ENCODE results near the gene GNA12.
"Not testable (repeated sequence)": the region's sequence is repeated elsewhere in the genome, so short reads cannot be mapped to it uniquely, and the experiment has no call there.

Gene GNA12

GRCh38 chr7:2726316-2727018 is 117.6 kb downstream of the GNA12 start:
- Histone ChIP-seq H3K9ac (ENCODE audit: low read depth, low read length) (no peak overlapping the region), H3K27me3 (ENCODE audit: insufficient read depth, low read length, poor library complexity) (no peaks in the 10 kb centered on the region), H3K9me3 (ENCODE audit: insufficient read depth, low read length, severe bottlenecking) (no peaks in the 10 kb centered on the region), H3K27ac (ENCODE audit: low read length) (peak overlapping the region; percentile 40; the same call in 1 of the 2 replicates), H2AFZ (ENCODE audit: low read depth, low read length) (no peak overlapping the region), H3K4me1 (ENCODE audit: insufficient read depth, low read length) (peaks cover 12% of the 10 kb centered on the region), H3K4me3 (ENCODE audit: low read depth in 1 of 2, low read length in 2 of 2) (no peak overlapping the region), H3K4me2 (ENCODE audit: insufficient read depth, low read length) (no peak overlapping the region), H3K36me3 (ENCODE audit: insufficient read depth, low read length) (peaks cover 42% of the 10 kb centered on the region), H3K79me2 (ENCODE audit: insufficient read depth, low read length) (no peaks in the 10 kb centered on the region), H4K20me1 (ENCODE audit: insufficient read depth, low read length) (no peaks in the 10 kb centered on the region)
- TF ChIP-seq EZH2 (IDR thresholded peaks at IDR 0.05; ENCODE audit: borderline replicate concordance, low read depth, low read length, severe bottlenecking): no peak
- no peak for TF ChIP-seq CTCF (IDR thresholded peaks at IDR 0.05; ENCODE audit: borderline replicate concordance, extremely low read depth, low read length, poor library complexity, severe bottlenecking)
- DNase-seq: no peak
- ATAC-seq (ENCODE audit: insufficient read depth, low read depth): no peak

GRCh38 chr7:2725178-2726105 is 118.7 kb downstream of the GNA12 start:
- H3K79me2 ChIP-seq (ENCODE audit: insufficient read depth, low read length): no peaks in the 10 kb centered on the region
- DNase-seq (no peak), ATAC-seq (ENCODE audit: insufficient read depth, low read depth) (no peak)
- TF ChIP-seq CTCF (IDR thresholded peaks at IDR 0.05; ENCODE audit: borderline replicate concordance, extremely low read depth, low read length, poor library complexity, severe bottlenecking) (no peak), EZH2 (IDR thresholded peaks at IDR 0.05; ENCODE audit: borderline replicate concordance, low read depth, low read length, severe bottlenecking) (no peak)
- H3K9ac ChIP-seq (ENCODE audit: low read depth, low read length): no peak overlapping the region
- H3K9me3 ChIP-seq (ENCODE audit: insufficient read depth, low read length, severe bottlenecking): no peaks in the 10 kb centered on the region
- no peak overlapping the region for H3K4me2 ChIP-seq (ENCODE audit: insufficient read depth, low read length)
- no peaks in the 10 kb centered on the region for H3K27me3 ChIP-seq (ENCODE audit: insufficient read depth, low read length, poor library complexity)
- peaks cover 12% of the 10 kb centered on the region for H3K4me1 ChIP-seq (ENCODE audit: insufficient read depth, low read length)
- H2AFZ ChIP-seq (ENCODE audit: low read depth, low read length): no peak overlapping the region
- H3K27ac ChIP-seq (ENCODE audit: low read length): peak overlapping the region; percentile 31; the same call in 1 of the 2 replicates
- H3K4me3 ChIP-seq (ENCODE audit: low read depth in 1 of 2, low read length in 2 of 2): no peak overlapping the region
- H3K36me3 ChIP-seq (ENCODE audit: insufficient read depth, low read length): peaks cover 32% of the 10 kb centered on the region
- no peaks in the 10 kb centered on the region; the same call in 1 of the 2 replicates for H4K20me1 ChIP-seq (ENCODE audit: insufficient read depth, low read length)

- no peak overlapping the region for H3K4me3 ChIP-seq (ENCODE audit: low read depth in 1 of 2, low read length in 2 of 2)
- H3K4me1 ChIP-seq (ENCODE audit: insufficient read depth, low read length): peaks cover 12% of the 10 kb centered on the region
- H3K27me3 ChIP-seq (ENCODE audit: insufficient read depth, low read length, poor library complexity): no peaks in the 10 kb centered on the region
- H3K79me2 ChIP-seq (ENCODE audit: insufficient read depth, low read length): no peaks in the 10 kb centered on the region
- DNase-seq (no peak), ATAC-seq (ENCODE audit: insufficient read depth, low read depth) (no peak)
- no peak overlapping the region for H3K9ac ChIP-seq (ENCODE audit: low read depth, low read length)
- no peaks in the 10 kb centered on the region for H3K9me3 ChIP-seq (ENCODE audit: insufficient read depth, low read length, severe bottlenecking)
- peak overlapping the region; percentile 32; the same call in 1 of the 2 replicates for H3K27ac ChIP-seq (ENCODE audit: low read length)
- H3K4me2 ChIP-seq (ENCODE audit: insufficient read depth, low read length): no peak overlapping the region
- peaks cover 26% of the 10 kb centered on the region for H3K36me3 ChIP-seq (ENCODE audit: insufficient read depth, low read length)
- H2AFZ ChIP-seq (ENCODE audit: low read depth, low read length): no peak overlapping the region
- TF ChIP-seq EZH2 (IDR thresholded peaks at IDR 0.05; ENCODE audit: borderline replicate concordance, low read depth, low read length, severe bottlenecking): no peak
- no peaks in the 10 kb centered on the region; the same call in 1 of the 2 replicates for H4K20me1 ChIP-seq (ENCODE audit: insufficient read depth, low read length)
Measured at GRCh38 chr7:2724453-2725177, 119.5 kb downstream of the GNA12 start.

- not testable (repeated sequence) for H3K27ac ChIP-seq (ENCODE audit: low read length); DNase-seq; ATAC-seq (ENCODE audit: insufficient read depth, low read depth); H4K20me1 ChIP-seq (ENCODE audit: insufficient read depth, low read length); H2AFZ ChIP-seq (ENCODE audit: low read depth, low read length); H3K4me3 ChIP-seq (ENCODE audit: low read depth in 1 of 2, low read length in 2 of 2); H3K9me3 ChIP-seq (ENCODE audit: insufficient read depth, low read length, severe bottlenecking); H3K79me2 ChIP-seq (ENCODE audit: insufficient read depth, low read length); H3K4me2 ChIP-seq (ENCODE audit: insufficient read depth, low read length); H3K27me3 ChIP-seq (ENCODE audit: insufficient read depth, low read length, poor library complexity); H3K9ac ChIP-seq (ENCODE audit: low read depth, low read length)
- Histone ChIP-seq H3K36me3 (ENCODE audit: insufficient read depth, low read length) (peaks cover 21% of the 10 kb centered on the region), H3K4me1 (ENCODE audit: insufficient read depth, low read length) (peaks cover 12% of the 10 kb centered on the region)
Measured at GRCh38 chr7:2724036-2724435, 120.1 kb downstream of the GNA12 start.

All from DND-41 (cell line).